IPS-18a (cell line): ENCODE results near the gene NPIPB5.
"Not testable (repeated sequence)": the region's sequence is repeated elsewhere in the genome, so short reads cannot be mapped to it uniquely, and the experiment has no call there.

Experiments
- H3K27ac ChIP-seq: one replicate; pipeline ENCODE4 v1.5.1; 2013; ENCODE audit warnings: low read length
- H3K27me3 ChIP-seq: one replicate; pipeline ENCODE4 v1.6.1; 2013; ENCODE audit warnings: mild to moderate bottlenecking, low read length; ENCODE audit not compliant: control insufficient read depth, insufficient read depth
- H3K36me3 ChIP-seq: one replicate; pipeline ENCODE4 v1.6.1; 2013; ENCODE audit warnings: low read depth, low read length; ENCODE audit not compliant: control insufficient read depth
- H3K4me1 ChIP-seq: one replicate; pipeline ENCODE4 v1.6.1; 2013; ENCODE audit warnings: low read depth, low read length; ENCODE audit not compliant: control insufficient read depth
- H3K4me3 ChIP-seq: one replicate; pipeline ENCODE4 v1.5.1; 2013; ENCODE audit warnings: low read length
- H3K9ac ChIP-seq: one replicate; pipeline ENCODE4 v1.6.1; 2013; ENCODE audit warnings: mild to moderate bottlenecking, low read length, moderate library complexity
- H3K9me3 ChIP-seq: one replicate; pipeline ENCODE4 v1.6.1; 2013; ENCODE audit warnings: low read depth, low read length; ENCODE audit not compliant: control insufficient read depth

The NPIPB5 gene

DNA sequence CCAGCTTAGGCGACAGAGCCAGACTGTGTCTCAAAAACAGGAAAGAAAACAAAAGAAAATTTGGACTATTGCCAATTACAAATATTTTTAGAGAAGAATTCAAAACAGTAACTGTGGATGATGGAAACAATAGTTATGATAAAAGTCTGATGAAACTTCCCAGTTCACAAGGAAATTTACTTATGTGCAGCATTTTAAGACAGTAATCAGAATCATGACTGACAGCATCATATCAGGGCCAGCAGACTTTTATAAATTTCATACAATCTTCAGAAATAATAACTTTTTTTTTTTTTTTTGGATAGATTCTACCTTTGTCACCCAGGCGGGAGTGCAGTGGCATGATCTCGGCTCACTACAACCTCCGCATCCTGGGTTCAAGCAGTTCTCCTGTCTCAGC, at the start of gene NPIPB5:
TSS of gene NPIPB5 (plus strand) at position 301 of the 400 bp plus-strand sequence. CDS start 2,911 bp downstream, outside the sequence.
- not testable (repeated sequence) for H3K4me1 ChIP-seq, H3K9me3 ChIP-seq, H3K9ac ChIP-seq, H3K36me3 ChIP-seq, H3K27ac ChIP-seq, H3K4me3 ChIP-seq, H3K27me3 ChIP-seq

DNA sequence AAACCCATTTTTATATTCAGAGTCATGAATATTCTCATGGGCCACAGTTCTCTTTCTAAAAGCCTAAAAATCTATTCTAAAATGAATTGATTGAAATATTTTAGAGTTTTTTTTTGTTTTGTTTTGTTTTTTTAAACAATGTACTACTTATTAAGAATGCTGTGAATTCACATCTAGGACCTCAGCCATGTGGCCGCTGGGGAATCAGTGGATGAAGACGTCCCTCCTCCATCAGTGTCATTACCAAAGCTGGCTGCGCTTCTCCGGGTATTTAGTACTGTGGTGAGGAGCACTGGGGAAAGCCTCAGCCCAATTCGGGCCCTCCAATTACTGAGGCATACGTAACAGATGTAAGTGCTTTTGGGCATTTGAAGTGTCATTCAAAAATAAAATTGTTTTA, 41.8 kb upstream of the NPIPB5 start:
- not testable (repeated sequence) for H3K36me3 ChIP-seq, H3K4me3 ChIP-seq

DNA sequence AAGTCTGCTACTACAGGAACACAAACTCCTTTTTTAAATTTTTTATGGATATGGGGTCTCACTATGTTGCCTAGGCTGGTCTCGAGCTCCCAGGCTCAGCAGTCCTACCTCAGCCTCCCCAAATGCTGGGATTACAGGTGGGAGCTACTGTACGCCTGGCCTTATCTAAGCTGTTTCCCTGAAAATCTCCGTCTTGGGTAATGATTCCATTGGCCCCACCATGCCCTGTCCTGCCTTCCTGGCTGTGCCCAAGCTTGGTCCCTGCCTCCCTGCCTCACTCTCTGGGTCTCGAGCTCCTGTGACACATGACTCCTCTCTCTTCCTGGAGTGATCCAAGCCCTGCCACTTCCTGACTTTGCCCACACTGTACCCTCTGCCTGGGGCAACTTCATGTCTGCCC, 27.3 kb downstream of the NPIPB5 start:
- H3K4me3 ChIP-seq, result not testable (repeated sequence)

More for the DNA sequence above, 41.8 kb upstream of the NPIPB5 start:
- H3K9me3 ChIP-seq, H3K4me1 ChIP-seq, H3K27ac ChIP-seq, H3K27me3 ChIP-seq, H3K9ac ChIP-seq: not testable (repeated sequence)

DNA sequence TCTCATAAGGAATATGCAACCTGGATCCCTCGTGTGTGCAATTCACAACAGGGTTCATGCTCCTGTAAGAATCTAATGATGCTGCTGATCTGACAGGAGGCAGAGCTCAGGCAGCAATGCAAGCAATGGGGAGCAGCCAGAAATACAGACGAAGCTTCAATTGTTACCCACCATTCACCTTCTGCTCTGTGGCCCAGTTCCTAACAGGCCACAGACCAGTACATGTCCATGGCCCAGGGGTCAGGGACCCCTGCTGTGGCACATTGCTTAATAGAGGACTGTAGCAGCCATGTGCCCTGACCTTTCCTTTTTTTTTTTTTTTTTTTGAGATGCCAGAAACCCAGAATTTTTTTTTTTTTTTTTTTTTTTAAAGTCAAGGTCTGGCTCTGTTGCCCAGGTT, 34.1 kb downstream of the NPIPB5 start:
- not testable (repeated sequence) for H3K4me3 ChIP-seq, H3K9ac ChIP-seq, H3K9me3 ChIP-seq, H3K27ac ChIP-seq, H3K4me1 ChIP-seq, H3K36me3 ChIP-seq, H3K27me3 ChIP-seq

More for the DNA sequence above, 27.3 kb downstream of the NPIPB5 start:
- H3K4me1 ChIP-seq, H3K36me3 ChIP-seq, H3K9me3 ChIP-seq, H3K9ac ChIP-seq, H3K27ac ChIP-seq, H3K27me3 ChIP-seq: not testable (repeated sequence)

DNA sequence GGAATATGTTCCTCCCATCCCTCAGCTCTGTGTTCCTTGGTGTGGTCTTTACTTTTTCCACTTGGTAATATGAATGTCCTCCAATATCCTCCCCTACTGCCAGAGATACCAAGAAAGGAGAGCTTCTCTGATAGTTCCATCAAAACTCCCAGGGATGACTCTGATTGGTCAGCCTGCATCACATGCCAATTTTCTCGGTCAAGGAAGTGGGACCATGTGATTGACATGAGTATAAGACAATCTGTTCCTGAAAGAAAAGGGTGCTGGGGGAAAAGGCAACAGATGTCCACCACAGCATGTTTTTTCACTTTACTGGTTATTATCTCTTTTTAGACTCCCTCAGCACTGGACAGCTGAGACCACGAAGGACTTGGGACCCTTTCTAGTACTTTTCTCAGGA, 35.9 kb downstream of the NPIPB5 start:
- H3K36me3 ChIP-seq, H3K4me3 ChIP-seq, H3K27me3 ChIP-seq, H3K9me3 ChIP-seq, H3K27ac ChIP-seq, H3K4me1 ChIP-seq, H3K9ac ChIP-seq: not testable (repeated sequence)

DNA sequence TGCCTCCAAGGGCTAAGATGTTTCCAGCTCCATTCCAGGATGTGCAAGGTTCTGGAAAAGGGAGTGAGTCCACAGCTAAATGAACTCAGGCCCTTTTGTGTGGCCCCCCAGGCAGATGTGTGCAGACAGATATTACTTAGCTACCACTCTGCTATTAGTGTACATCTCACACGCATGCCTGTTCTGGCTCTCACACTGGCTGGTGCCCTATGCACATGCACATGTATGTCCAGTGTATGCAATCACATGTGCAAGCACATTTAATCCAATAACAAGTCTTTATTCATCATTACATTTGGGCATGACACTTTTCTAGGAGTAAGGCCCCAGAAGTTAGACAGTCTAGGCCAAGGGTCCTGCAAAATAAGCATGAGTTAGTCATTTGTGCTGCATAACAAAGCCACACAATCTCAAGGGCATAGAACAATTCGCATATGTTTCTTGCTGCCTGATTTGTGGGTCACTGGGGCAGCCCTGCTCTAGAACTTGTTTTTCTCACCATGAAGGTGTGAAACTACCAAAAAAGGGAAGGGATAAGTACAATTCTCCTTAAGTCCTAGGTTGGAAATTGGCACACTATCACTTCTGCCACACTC, 36.6 kb downstream of the NPIPB5 start:
- H3K4me1 ChIP-seq, H3K36me3 ChIP-seq, H3K4me3 ChIP-seq, H3K27ac ChIP-seq, H3K9me3 ChIP-seq, H3K9ac ChIP-seq, H3K27me3 ChIP-seq: not testable (repeated sequence)

DNA sequence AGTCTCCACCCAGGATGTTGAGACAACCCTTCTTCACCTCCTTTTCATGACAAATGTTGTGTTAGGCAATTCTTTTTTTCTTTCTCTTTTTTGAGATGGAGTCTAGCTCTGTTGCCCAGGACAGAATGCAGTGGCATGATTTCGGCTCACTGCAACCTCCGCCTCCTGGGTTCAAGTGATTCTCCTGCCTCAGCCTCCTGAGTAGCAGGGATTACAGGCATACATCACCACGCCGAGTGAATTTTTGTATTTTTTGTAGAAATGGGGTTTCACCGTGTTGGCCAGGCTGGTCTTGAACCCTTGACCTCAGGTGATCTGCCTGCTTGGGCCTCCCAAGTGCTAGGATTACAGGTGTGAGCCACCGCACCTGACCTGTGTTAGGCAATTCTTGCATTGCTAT, 39.2 kb downstream of the NPIPB5 start:
- H3K4me1 ChIP-seq, H3K9ac ChIP-seq, H3K4me3 ChIP-seq, H3K36me3 ChIP-seq, H3K27ac ChIP-seq, H3K27me3 ChIP-seq, H3K9me3 ChIP-seq: not testable (repeated sequence)

DNA sequence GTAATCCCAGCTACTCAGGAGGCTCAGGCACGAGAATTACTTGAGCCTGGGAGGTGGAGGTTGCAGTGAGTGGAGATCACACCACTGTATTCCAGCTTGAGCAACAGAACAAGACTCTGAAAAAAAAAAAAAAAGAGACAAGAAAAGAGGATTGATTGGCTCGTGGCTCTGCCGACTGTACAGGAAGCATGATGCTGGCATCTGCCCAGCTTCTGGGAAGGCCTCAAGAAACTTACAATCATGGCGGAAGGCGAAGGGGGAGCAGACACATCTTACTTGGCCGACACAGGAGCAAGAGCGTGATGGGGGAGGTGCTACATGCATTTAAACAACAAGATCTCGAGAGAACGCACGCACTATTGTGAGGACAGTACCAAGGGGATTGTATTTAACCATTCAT, 40.5 kb downstream of the NPIPB5 start:
- not testable (repeated sequence) for H3K9me3 ChIP-seq, H3K27me3 ChIP-seq, H3K4me1 ChIP-seq, H3K27ac ChIP-seq, H3K9ac ChIP-seq, H3K4me3 ChIP-seq, H3K36me3 ChIP-seq

DNA sequence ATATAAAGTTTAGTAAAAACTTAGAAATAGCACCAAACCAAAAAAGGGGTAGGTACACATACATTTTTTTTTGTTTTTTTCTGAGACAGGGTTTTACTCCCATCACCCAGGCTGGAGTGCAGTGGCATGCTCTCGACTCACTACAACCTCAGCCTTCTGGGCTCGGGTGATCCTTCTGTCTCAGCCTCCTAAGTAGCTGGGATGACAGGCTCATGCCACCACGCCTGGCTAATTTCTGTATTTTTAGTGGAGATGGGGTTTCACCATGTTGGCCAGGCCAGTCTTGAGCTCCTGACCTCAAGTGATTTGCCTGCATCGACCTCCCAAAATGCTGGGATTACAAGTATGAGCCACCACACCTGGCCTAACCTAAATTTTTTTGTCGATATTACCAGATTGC, 41.0 kb downstream of the NPIPB5 start:
- not testable (repeated sequence) for H3K27me3 ChIP-seq, H3K9ac ChIP-seq, H3K9me3 ChIP-seq, H3K36me3 ChIP-seq, H3K4me1 ChIP-seq, H3K4me3 ChIP-seq, H3K27ac ChIP-seq

DNA sequence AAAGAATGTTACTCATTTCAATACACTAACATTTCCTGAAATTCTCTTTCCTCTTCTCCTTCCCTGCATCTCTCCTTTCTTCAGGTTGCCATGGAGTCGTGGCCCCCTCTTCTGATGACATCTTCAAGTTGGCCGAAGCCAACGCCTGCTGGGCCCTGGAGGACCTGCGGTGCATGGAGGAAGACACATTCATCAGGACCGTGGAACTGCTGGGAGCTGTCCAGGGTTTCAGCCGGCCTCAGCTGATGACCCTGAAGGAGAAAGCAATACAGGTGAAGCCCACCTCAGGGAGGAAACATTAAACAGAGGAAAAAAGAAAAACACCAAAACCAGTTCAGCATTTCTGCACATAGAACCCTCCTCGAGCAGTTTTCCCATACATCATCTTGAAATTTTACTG, 46.1 kb downstream of the NPIPB5 start:
- H3K9ac ChIP-seq, H3K27me3 ChIP-seq, H3K4me1 ChIP-seq, H3K27ac ChIP-seq, H3K4me3 ChIP-seq, H3K36me3 ChIP-seq, H3K9me3 ChIP-seq: not testable (repeated sequence)
